Gastroesophageal sphincter (tissue), 4 donors: ENCODE data around the gene RCVRN. TPM values are rescaled to one million over a fixed set of nuclear protein-coding genes. Genes with fewer than 3 reads are reported as not detected.

Experiments used
- ATAC-seq: fragments of 150-250 bp; one replicate; pipeline ENCODE4 v1.9.1; 2016; ENCODE audit warnings: mild to moderate bottlenecking, moderate library complexity
- H3K27ac ChIP-seq, 4 donors: fragments of 200-600 bp; sonication (generic) in 3 of 4; 1 replicate in 3 of 4; 2 replicates in 1 of 4; pipeline ENCODE4 v1.5.1; 2016 to 2019
- H3K27me3 ChIP-seq: fragments of 200-600 bp; sonication (generic); one replicate; pipeline ENCODE4 v1.5.1; 2019
- H3K36me3 ChIP-seq, 2 donors: fragments of 200-600 bp; sonication (generic); one replicate each; pipeline ENCODE4 v1.5.1; 2019; ENCODE audit warnings: control low read depth in 1 of 2
- H3K4me1 ChIP-seq, 3 donors: fragments of 200-600 bp; sonication (generic); 1 replicate in 2 of 3; 2 replicates in 1 of 3; pipeline ENCODE4 v1.5.1; 2016 to 2019; ENCODE audit warnings: control low read depth in 2 of 3
- H3K4me3 ChIP-seq, 2 donors: fragments of 200-600 bp; sonication (generic); one replicate each; pipeline ENCODE4 v1.5.1; 2019; ENCODE audit warnings: mild to moderate bottlenecking in 1 of 2, moderate library complexity in 1 of 2
- H3K9me3 ChIP-seq, 3 donors: fragments of 200-600 bp; sonication (generic); one replicate each; pipeline ENCODE4 v1.5.1; 2017 to 2019; ENCODE audit warnings: control low read depth in 2 of 3
- CTCF ChIP-seq, 4 experiments: fragments of 200-600 bp in 2 of 4; fragments of 450-650 bp in 2 of 4; sonication (generic) in 1 of 4; IDR thresholded peaks; one replicate each; pipeline ENCODE4 v1.5.1; 2017 to 2019; ENCODE audit warnings: antibody characterized with exemption in 4 of 4, mild to moderate bottlenecking in 2 of 4, moderate library complexity in 2 of 4
- EP300 ChIP-seq: sonication (generic); formaldehyde crosslinking; IDR thresholded peaks from one replicate; pipeline ENCODE4 v1.6.1; 2017; ENCODE audit warnings: antibody characterized with exemption, mild to moderate bottlenecking
- POLR2A ChIP-seq, 2 donors: fragments of 450-650 bp; IDR thresholded peaks; one replicate each; pipeline ENCODE4 v1.6.1; 2017; ENCODE audit warnings: antibody characterized with exemption in 2 of 2, mild to moderate bottlenecking in 2 of 2, moderate library complexity in 1 of 2
- POLR2AphosphoS5 ChIP-seq: sonication (generic); formaldehyde crosslinking; IDR thresholded peaks from one replicate; pipeline ENCODE4 v1.6.1; 2017; ENCODE audit warnings: antibody characterized with exemption
- WGBS, 2 donors: methylation state at CpG; one replicate each; pipeline ENCODE4 v1.1.5; 2018; ENCODE audit warnings: low coverage in 1 of 2; 5-methylcytosine and 5-hydroxymethylcytosine counted together
- total RNA-seq, 4 donors: library from RNA; depleted of rRNA; stranded (reverse); fragments of >200 nt; gene quantifications; one replicate each; pipeline ENCODE4 v1.1.0, GENCODE V29; 2016

Gene RCVRN
- total RNA-seq, 4 donors from 2014 or later, result 0.27 to 0.81 (median 0.32) TPM; not detected in 1

GRCh38 chr17:9931144-9931741 lies 26.2 kb upstream of the RCVRN start:
- Histone ChIP-seq H3K36me3 (peaks cover 0 to 37% of the 10 kb centered on the region in 2 donors), H3K27me3 (no peaks in the 10 kb centered on the region), H3K4me1 (peaks cover 0 to 13% (median 0%) of the 10 kb centered on the region in 3 donors), H3K27ac (peak overlapping the region in 1 of 4 donors; percentile 18), H3K4me3 (no peak overlapping the region), H3K9me3 (no peaks in the 10 kb centered on the region)
- WGBS, 2 donors, result 72 to 74% methylated on average over 3 to 5 of the region's 12 CpGs
- ATAC-seq, result no peak
- TF ChIP-seq CTCF (IDR thresholded peaks at IDR 0.05) (no peak), EP300 (no peak), POLR2A (IDR thresholded peaks at IDR 0.05) (no peak), POLR2AphosphoS5 (no peak)

- Histone ChIP-seq H3K27me3 (no peaks in the 10 kb centered on the region), H3K4me3 (no peak overlapping the region), H3K9me3 (no peaks in the 10 kb centered on the region), H3K4me1 (peaks cover 0 to 18% (median 1%) of the 10 kb centered on the region in 3 donors), H3K36me3 (peaks cover 0 to 45% of the 10 kb centered on the region in 2 donors), H3K27ac (peak overlapping the region in 1 of 4 donors; percentile 35)
- WGBS, 2 donors, result 46 to 62% methylated on average over 6 to 7 of the region's 8 CpGs
- TF ChIP-seq POLR2A (IDR thresholded peaks at IDR 0.05), result no peak
- TF ChIP-seq POLR2AphosphoS5, result no peak
- no peak for TF ChIP-seq EP300
- no peak for TF ChIP-seq CTCF (IDR thresholded peaks at IDR 0.05)
- ATAC-seq, result peak; percentile 64
Measured at GRCh38 chr17:9929871-9930270, 24.8 kb upstream of the RCVRN start.

- Histone ChIP-seq H3K4me1 (peaks cover 0 to 22% (median 4%) of the 10 kb centered on the region in 3 donors), H3K27me3 (no peaks in the 10 kb centered on the region), H3K9me3 (no peaks in the 10 kb centered on the region), H3K4me3 (no peak overlapping the region), H3K27ac (peak overlapping the region in 2 of 4 donors; percentile 38 to 43), H3K36me3 (peaks cover 0 to 35% of the 10 kb centered on the region in 2 donors)
- TF ChIP-seq CTCF (IDR thresholded peaks at IDR 0.05) (peak in 3 of 4 experiments; percentile 50 to 62 (median 51)), EP300 (no peak), POLR2AphosphoS5 (peak; percentile 38), POLR2A (IDR thresholded peaks at IDR 0.05) (no peak)
- peak; percentile 14 for ATAC-seq
- WGBS, 2 donors, result 19 to 42% methylated on average over 10 to 11 of the region's 13 CpGs
Measured at GRCh38 chr17:9928601-9929333, 23.7 kb upstream of the RCVRN start.

GRCh38 chr17:9926150-9926804 lies 21.2 kb upstream of the RCVRN start:
- ATAC-seq, result no peak
- 90% methylated on average over 2 of the region's 21 CpGs; no CpG with 5 or more reads in 1 of the 2 donors for WGBS, 2 donors

More at GRCh38 chr17:9926150-9926804, 21.2 kb upstream of the RCVRN start:
- TF ChIP-seq POLR2A (IDR thresholded peaks at IDR 0.05) (no peak), CTCF (IDR thresholded peaks at IDR 0.05) (no peak), POLR2AphosphoS5 (no peak), EP300 (no peak)
- no peaks in the 10 kb centered on the region for H3K27me3 ChIP-seq
- H3K9me3 ChIP-seq, result no peaks in the 10 kb centered on the region
- H3K4me3 ChIP-seq, result no peak overlapping the region
- H3K4me1 ChIP-seq, result peaks cover 0 to 19% (median 4%) of the 10 kb centered on the region in 3 donors
- H3K27ac ChIP-seq, result no peak overlapping the region
- peaks cover 0 to 26% of the 10 kb centered on the region in 2 donors for H3K36me3 ChIP-seq
